Epidermal melanocyte (primary cell): ENCODE measurements around the gene PTK6.
A peak's percentile ranks its signal among the peaks of the same experiment; 100 is the strongest.
"Not testable (repeated sequence)": the region's sequence is repeated elsewhere in the genome, so short reads cannot be mapped to it uniquely, and the experiment has no call there.

Experiments
- DNase-seq: peaks from one replicate; pipeline ENCODE4 v3.0.0; 2011; ENCODE audit warnings: low spot score; ENCODE audit not compliant: insufficient read length

The PTK6 gene

GRCh38 chr20:63536997-63537524 is at the start of gene PTK6:
PTK6 (minus strand) TSS chr20:63537376; CDS start chr20:63537314, 62 bp downstream.
- no peak for DNase-seq

GRCh38 chr20:63586797-63587196 is 49.6 kb upstream of the PTK6 start:
- no peak for DNase-seq

GRCh38 chr20:63585616-63586565 is 48.7 kb upstream of the PTK6 start:
- DNase-seq: no peak

- no peak for DNase-seq
Observed at GRCh38 chr20:63582382-63583063, 45.3 kb upstream of the PTK6 start.

- no peak for DNase-seq
Observed at GRCh38 chr20:63580796-63581461, 43.8 kb upstream of the PTK6 start.

GRCh38 chr20:63579017-63579694 is 42.0 kb upstream of the PTK6 start:
- no peak for DNase-seq

- DNase-seq: no peak
Observed at GRCh38 chr20:63578224-63579016, 41.2 kb upstream of the PTK6 start.

GRCh38 chr20:63577317-63577894 is 40.2 kb upstream of the PTK6 start:
- no peak for DNase-seq

GRCh38 chr20:63576311-63576710 is 39.1 kb upstream of the PTK6 start:
- DNase-seq: no peak

- DNase-seq: no peak
Observed at GRCh38 chr20:63574829-63575743, 37.9 kb upstream of the PTK6 start.

GRCh38 chr20:63574156-63574828 is 37.1 kb upstream of the PTK6 start, which contains the start of gene HELZ2:
HELZ2 (minus strand) TSS chr20:63574239; CDS start chr20:63572385, 1,854 bp downstream.
- peak; percentile 78 for DNase-seq

GRCh38 chr20:63573647-63574131 is 36.5 kb upstream of the PTK6 start:
- no peak for DNase-seq

GRCh38 chr20:63572788-63573646 is 35.8 kb upstream of the PTK6 start:
- no peak for DNase-seq

- DNase-seq: no peak
Observed at GRCh38 chr20:63572071-63572787, 35.1 kb upstream of the PTK6 start.

GRCh38 chr20:63571087-63571478 is 33.9 kb upstream of the PTK6 start:
- not testable (repeated sequence) for DNase-seq
